Measurements from ENCODE around the gene ATP6V0E1.
A peak's percentile ranks its signal among the peaks of the same experiment; 100 is the strongest.

ATP6V0E1 gene

DNA sequence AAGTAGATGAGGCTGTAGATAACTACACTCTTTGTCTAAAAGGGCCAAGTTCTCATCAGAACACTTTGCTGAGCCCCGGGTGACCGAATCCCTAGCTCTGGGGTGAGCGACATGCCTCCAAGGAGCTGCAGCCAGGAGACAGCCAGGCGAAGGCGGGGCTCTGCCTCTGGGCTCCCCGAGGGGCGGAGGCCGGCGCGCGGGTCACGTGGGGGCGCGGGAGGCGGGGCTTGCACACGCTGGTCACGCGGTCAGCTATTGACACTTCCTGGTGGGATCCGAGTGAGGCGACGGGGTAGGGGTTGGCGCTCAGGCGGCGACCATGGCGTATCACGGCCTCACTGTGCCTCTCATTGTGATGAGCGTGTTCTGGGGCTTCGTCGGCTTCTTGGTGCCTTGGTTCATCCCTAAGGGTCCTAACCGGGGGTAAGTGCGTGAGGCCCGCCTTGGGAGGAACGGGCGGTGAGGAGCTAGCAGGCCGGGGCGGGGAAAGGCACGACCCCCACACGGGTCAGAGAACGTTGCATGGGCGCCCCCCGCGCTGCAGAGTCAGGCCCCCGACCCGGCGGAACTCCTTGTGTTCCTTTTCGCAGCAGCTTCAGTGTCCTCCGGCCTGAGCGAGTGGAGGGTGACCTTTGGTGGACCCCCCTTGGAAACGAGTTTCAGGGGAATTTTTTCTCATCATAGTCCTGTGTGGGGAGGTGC lies at the start of gene ATP6V0E1:
TSS of gene ATP6V0E1 (plus strand) at position 230 of the 702 bp plus-strand sequence. CDS start at position 320, 90 bp downstream.
- peak; percentile 84 to 91 (median 90) for DNase-seq

GRCh38 chr5:172935096-172935495 lies 48.5 kb upstream of the ATP6V0E1 start:
- DNase-seq, result no peak

GRCh38 chr5:172936401-172936800 lies 47.2 kb upstream of the ATP6V0E1 start:
- no peak for DNase-seq

GRCh38 chr5:172939071-172939470 lies 44.5 kb upstream of the ATP6V0E1 start:
- DNase-seq, result peak in 2 of 3 experiments; percentile 4 to 5

DNA sequence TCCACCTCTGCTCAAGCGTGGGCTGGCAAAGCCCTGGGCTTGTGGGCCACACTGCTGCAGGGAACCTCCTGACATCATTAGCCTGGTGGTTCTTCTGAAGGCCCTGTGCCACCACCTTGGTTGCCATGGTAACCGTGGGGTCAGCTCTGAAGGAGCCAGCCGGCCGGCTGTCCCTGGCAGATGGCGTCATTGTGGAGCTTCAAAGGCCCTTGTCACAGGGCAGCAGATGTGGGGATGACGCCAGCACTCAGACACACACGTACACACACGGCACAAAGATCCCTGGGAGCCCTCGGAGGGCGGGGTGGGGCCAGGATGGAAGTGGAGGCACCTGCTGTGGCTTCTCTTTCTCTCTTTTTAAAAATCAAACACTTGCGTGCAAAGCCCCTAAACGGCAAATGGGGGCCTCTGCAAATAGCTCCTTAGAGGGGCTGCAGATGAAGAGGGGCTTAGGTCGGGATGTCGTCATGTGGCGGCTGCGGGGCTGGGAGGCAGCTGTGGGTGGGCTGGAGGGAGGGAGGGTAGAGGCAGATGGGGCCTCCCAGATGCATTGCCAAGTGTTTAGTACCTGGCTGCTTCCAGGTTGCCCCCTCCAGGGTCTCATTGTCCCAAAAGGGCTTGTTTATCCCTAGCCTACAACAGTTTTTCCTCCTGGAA lies 43.8 kb upstream of the ATP6V0E1 start:
- peak; percentile 15 to 64 (median 27) for DNase-seq

DNA sequence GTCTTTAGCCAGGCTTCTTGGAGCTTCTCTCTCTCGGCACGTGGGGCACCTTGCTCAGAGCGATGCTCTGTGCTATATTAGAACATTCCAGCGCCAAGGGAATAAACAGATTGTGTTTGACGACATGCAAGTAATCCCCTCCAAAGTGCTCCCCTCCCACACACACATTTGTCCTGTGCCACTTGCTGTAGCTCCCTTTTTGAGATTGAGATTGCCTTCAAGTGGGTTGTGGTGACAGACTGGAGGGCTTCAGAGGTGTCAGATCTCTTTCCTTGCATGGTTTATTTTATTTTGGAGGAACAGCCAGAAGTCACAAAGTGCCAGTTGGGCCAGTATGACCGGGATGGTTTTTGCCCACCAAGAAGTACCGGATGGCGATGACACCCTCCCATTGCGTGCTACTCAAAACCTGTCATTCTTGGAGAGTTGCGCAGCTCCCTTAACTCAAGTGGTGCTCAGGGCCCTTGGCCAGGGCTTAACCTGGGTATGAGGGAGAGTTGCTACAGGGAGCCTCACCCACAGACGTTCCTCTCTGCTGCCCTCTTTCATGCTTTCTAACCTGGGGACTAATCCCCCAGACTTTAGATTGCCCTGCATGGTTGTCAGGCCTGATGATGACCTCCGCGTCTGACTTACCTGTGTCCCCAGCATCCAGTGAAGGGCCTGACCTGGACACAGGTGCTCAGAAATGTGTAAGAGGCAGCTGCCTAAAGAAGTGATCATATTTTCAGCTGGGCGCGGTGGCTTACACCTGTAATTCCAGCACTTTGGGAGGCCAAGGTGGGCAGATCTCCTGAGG lies 43.1 kb upstream of the ATP6V0E1 start:
- no peak for DNase-seq

- peak in 1 of 3 experiments; percentile 11 for DNase-seq
Observed at GRCh38 chr5:172941067-172941516, 42.5 kb upstream of the ATP6V0E1 start.

GRCh38 chr5:172942556-172942955 lies 41.0 kb upstream of the ATP6V0E1 start:
- no peak for DNase-seq

- peak in 1 of 3 experiments; percentile 1 for DNase-seq
Observed at GRCh38 chr5:172943283-172943841, 40.2 kb upstream of the ATP6V0E1 start.

DNA sequence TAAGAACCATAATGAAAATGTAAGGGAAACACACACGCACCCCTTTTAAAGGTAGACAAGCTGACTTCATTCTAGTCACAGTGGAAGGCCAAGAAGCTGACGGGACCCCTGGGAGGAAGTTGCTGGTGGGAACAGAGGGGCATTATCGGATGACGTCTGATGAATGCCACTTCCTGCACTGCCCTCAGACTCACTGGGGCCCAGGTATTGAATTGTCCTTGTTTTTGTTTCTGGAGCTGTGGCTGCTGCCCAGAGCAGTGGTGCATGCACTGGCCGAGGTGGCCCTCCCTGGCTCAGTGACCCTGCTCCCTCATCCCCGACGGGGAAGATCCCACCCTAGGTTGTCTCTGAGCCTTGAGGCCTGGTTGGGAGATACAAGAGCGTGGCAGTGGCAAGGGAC lies 39.7 kb upstream of the ATP6V0E1 start:
- DNase-seq, result no peak

- no peak for DNase-seq
Observed at GRCh38 chr5:172944741-172945140, 38.8 kb upstream of the ATP6V0E1 start.

DNA sequence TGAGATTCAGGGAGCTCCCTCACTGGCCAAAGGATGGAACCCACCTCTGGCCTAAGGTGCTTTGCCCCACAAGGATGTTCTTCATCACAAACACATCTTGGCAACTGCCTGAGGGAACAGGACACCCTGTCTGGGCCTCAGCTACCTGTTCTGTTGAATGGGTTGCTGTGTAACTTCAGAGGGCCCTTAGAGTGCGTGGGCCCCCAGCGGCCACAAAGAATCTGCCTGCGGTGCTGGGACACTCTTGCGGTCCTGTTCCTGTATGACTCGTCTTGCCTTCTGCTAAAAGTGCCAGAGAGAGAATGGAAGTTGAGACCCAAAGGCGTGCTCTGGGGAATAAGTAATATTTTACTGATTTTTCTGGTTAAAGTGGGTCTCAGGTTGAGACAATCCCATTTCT lies 38.4 kb upstream of the ATP6V0E1 start:
- DNase-seq, result no peak

DNA sequence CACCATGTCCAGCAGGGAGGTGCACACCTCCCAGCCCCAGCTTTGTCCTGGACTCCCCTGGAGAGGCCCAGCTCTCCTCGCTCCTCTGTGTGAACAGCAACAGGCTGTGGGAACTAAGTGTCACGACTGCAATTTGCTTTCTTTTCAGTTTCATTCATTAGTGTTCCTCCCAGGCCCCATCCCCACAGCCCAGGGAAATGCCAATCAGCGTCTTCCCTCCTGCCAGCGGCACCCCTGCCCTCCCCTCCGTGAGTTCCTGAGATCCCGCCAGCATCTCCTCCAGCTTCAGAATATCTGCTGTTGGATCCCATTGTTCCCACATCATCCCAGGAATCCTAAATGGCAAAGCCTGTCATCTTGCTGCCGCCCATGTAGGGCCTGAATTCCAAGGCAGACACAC lies 37.4 kb upstream of the ATP6V0E1 start:
- no peak for DNase-seq

DNA sequence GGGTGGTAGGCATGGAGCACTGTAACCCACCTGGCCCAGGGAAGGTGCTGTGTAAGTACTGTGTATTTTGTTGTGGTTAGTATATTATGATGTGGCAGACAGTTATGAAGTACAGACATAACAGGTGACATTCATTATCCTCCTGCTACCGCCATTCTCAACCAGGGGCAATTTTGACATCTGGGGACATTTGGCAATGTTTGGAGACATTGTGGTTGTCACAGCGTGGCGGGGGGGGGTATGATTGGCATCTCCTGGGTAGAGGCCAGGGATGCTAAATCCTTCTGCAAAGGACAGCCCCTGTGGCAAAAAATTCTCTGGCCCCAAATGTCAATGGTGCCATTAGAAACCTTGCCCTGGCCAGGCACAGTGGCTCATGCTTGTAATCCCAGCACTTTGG lies 34.1 kb upstream of the ATP6V0E1 start:
- no peak for DNase-seq

DNA sequence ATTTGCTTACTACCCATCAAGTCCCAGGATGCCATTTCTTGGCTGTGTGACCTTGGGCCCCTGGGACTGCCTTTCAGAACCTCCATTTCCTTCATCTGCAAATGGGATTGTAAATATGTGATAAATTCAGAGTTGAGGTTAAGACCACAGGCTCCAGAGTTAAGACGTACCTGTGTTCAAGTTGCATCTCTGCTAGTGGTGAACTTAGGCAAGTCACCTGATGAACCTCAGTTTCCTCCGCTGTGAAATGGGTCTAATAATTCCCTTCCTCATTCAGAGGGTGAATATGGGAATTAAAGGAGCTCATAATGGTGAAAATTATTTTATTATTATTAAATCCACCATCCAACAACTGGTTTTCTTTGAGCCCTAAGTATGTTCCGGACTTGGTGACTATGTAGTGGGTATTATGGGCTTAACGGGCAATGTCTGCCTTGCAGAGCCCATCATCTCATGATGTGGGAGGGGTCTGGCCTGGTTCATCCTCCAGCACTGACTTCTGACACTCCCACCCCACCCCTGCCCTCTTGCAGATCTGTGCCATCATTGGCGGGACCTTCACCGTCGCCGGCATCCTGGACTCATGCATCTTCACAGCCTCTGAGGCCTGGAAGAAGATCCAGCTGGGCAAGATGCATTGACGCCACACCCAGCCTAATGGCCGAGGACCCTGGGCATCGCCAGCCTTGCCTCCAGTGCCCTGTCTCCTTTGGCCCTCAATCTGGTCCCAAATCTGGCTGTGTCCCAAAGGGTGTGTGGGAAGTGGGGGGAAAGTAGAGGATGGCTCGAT lies 33.2 kb upstream of the ATP6V0E1 start:
- no peak for DNase-seq

DNA sequence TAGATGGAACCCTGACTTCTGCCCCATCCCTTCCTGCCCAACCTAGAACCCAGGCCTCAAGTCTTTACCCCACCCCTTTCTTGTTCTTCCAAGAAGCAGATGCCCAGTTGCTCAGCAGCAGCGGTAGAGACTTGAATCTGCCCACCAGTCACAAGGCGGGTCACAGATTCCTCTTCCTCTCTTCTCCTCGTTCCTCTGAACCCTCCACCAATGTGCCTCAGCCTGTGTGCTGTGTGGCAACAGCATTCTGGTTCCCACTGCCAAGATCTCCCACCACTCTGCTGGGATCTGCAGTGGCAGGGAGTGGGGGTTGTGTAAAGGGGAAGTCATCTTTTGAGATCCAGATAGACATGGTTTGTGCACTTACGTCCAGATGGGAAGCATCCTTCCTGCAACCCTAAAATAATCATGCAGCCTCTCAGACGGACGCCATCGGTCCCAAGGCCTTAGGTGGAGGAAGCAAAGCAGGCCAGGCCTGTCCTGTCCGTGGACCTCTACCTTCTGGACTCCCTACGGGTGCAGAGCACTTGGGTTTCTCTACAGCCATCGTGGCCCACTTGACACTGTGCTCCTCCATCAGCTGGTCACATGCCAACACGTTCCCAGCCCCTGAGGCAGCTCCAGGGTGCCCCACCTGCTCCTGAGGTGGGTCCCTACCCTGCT lies 32.1 kb upstream of the ATP6V0E1 start:
- DNase-seq, result no peak

DNA sequence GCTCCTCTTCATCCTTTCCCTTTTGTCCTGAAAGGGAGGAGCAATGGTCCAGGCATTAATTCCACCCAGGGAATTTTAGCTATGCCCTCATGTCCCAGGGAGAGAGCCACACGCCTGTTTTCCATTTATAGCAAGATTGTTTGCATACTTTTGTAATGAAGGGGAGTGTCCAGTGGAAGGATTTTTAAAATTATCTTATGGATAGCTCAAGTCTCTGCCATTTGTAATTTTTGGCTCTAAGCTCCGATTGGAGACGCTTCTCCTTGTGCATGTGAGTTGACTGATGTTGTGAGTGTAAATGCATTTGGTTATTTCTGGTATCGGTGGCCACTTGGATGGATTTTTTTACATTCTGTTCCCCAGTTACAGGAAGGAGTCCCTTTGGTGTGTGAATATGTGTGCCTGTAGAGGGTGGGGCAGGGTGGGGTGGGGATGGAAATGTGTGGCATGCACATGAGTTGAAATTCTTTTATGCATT lies 31.5 kb upstream of the ATP6V0E1 start:
- no peak for DNase-seq

DNA sequence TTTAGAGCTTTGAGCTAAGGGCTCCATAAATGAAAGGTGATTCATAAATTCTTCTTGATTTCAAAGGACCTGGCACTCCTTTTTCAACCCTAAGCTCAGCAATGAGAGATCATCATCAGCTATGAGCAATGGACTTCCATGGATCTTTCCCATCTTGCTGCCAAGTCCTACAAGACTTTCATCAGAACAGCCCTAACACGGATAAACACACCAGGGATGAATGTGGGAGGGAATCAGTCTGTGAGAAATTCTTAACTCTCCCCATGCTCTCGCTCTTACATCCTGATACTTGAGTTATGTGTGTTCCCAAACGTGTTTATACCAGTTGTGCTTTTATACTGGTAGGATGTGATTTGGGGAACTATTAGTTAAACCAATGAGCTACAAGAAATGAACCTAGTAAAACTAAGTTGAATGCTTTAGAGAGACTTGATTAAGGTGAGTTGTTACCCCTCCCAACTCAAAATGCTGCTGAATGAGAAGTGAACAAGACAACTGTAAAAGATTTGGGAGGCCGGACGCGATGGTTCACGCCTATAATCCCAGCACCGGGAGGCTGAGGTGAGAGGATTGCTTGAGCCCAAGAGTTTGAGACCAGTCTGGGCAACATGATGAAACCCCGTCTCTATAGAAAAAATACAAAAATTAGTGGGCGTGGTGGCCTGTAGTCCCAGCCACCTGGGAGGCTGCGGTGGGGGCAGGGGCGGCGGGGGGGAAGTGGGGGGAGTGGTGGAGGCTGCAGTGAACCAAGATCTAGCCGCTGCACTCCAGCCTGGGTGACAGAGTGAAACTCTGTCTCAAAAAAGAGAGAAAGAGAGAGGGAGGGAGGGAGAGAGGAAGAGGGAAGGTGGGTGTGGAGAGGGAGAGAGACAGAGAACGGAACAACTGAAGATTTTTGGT lies 29.5 kb upstream of the ATP6V0E1 start:
- no peak for DNase-seq

DNA sequence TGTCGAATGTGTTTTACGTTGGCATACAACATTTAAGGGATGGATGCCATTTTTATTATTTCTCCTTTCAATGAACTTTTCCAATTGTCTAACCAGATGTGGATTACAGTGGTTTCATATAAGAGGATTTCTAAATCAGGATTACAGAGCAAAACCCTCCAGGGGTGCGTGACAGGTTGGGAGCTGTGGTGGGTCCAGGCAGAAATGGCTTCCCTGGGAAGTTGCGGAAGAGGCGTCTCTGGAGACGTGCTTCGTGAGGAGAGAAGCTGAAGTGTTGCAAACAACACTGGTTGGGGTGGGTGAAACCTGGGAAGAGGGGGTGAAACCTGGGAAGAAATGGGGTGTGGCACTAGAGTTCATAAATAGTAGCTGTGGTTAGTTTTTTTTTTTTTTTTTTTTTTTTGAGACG lies 28.8 kb upstream of the ATP6V0E1 start:
- no peak for DNase-seq

- no peak for DNase-seq
Observed at GRCh38 chr5:172956228-172956627, 27.3 kb upstream of the ATP6V0E1 start.

- no peak for DNase-seq
Observed at GRCh38 chr5:172956936-172957335, 26.6 kb upstream of the ATP6V0E1 start.
